ENCODE results near the gene RWDD4. TPM values are rescaled to one million over a fixed set of nuclear protein-coding genes. Genes with fewer than 3 reads are reported as not detected.

Gene RWDD4
- total and polyA plus RNA-seq, 9 of the 15 experiments (the other 6 are each of a cell fraction or from before 2014, with no cell fraction given): 8.4 to 32.5 (median 24.2) TPM

DNA sequence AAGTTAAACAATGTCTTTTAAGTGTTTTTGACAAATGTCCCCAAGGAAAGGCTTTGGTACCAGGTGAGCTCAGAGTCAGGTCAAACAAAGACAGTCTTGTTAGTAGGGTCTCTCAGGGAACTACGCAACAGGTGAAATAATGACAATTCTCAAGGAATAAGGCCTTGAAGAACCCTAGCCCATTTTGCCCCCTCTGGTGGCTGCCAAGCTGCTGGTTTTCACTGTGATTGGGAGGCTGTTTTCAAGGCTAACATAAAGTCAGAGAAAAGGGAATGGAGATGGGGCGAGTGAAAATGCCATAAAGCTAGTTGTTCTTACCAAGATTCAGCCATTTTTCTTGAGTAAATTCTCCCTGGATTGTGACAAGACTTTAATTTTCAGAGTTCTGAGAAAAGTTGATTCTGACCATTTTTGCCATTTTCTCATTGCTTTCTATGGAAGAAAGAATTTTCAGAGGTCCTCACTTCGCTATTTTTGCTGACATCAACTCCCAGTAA is 58.7 kb downstream of the RWDD4 start (continued):
- TF ChIP-seq, protein P1, sequence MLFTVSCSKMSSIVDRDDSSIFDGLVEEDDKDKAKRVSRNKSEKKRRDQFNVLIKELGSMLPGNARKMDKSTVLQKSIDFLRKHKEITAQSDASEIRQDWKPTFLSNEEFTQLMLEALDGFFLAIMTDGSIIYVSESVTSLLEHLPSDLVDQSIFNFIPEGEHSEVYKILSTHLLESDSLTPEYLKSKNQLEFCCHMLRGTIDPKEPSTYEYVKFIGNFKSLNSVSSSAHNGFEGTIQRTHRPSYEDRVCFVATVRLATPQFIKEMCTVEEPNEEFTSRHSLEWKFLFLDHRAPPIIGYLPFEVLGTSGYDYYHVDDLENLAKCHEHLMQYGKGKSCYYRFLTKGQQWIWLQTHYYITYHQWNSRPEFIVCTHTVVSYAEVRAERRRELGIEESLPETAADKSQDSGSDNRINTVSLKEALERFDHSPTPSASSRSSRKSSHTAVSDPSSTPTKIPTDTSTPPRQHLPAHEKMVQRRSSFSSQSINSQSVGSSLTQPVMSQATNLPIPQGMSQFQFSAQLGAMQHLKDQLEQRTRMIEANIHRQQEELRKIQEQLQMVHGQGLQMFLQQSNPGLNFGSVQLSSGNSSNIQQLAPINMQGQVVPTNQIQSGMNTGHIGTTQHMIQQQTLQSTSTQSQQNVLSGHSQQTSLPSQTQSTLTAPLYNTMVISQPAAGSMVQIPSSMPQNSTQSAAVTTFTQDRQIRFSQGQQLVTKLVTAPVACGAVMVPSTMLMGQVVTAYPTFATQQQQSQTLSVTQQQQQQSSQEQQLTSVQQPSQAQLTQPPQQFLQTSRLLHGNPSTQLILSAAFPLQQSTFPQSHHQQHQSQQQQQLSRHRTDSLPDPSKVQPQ (CRISPR knock-in tag; IDR thresholded peaks at IDR 0.05; ENCODE audit: borderline replicate concordance): no peak
- TF ChIP-seq SMC3 (conservative IDR thresholded peaks at IDR 0.05; ENCODE audit: insufficient read depth, low read depth, low read length) (peak; percentile 49; the same call in 1 of the 2 replicates), RFX1 (IDR thresholded peaks at IDR 0.05) (no peak), ZNF696 (CRISPR knock-in tag; conservative IDR thresholded peaks at IDR 0.05) (no peak), ARID1B (IDR thresholded peaks at IDR 0.05) (no peak), SAP30 (IDR thresholded peaks at IDR 0.05; ENCODE audit: borderline replicate concordance, insufficient read depth, low read depth, low read length, poor library complexity, severe bottlenecking) (no peak), HDAC1 (IDR thresholded peaks at IDR 0.05) (no peak), YY1 (IDR thresholded peaks at IDR 0.05; ENCODE audit: borderline replicate concordance in 1 of 3, control insufficient read depth in 1 of 3, extremely low read depth in 1 of 3, insufficient read depth in 3 of 3, insufficient read length in 1 of 3, insufficient replicate concordance in 2 of 3, low read depth in 1 of 3, low read length in 2 of 3) (no peak), FOXA3 (CRISPR knock-in tag; conservative IDR thresholded peaks at IDR 0.05 in 1 of 2, IDR thresholded peaks at IDR 0.05 in 1 of 2) (no peak)
- TF ChIP-seq, protein P2, sequence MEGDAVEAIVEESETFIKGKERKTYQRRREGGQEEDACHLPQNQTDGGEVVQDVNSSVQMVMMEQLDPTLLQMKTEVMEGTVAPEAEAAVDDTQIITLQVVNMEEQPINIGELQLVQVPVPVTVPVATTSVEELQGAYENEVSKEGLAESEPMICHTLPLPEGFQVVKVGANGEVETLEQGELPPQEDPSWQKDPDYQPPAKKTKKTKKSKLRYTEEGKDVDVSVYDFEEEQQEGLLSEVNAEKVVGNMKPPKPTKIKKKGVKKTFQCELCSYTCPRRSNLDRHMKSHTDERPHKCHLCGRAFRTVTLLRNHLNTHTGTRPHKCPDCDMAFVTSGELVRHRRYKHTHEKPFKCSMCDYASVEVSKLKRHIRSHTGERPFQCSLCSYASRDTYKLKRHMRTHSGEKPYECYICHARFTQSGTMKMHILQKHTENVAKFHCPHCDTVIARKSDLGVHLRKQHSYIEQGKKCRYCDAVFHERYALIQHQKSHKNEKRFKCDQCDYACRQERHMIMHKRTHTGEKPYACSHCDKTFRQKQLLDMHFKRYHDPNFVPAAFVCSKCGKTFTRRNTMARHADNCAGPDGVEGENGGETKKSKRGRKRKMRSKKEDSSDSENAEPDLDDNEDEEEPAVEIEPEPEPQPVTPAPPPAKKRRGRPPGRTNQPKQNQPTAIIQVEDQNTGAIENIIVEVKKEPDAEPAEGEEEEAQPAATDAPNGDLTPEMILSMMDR (IDR thresholded peaks at IDR 0.05 in 2 of 3, conservative IDR thresholded peaks at IDR 0.05 in 1 of 3; ENCODE audit: insufficient read depth in 2 of 3, low read depth in 1 of 3, low read length in 3 of 3): peak; percentile 45 to 59 (median 55)
- TF ChIP-seq, protein P3, sequence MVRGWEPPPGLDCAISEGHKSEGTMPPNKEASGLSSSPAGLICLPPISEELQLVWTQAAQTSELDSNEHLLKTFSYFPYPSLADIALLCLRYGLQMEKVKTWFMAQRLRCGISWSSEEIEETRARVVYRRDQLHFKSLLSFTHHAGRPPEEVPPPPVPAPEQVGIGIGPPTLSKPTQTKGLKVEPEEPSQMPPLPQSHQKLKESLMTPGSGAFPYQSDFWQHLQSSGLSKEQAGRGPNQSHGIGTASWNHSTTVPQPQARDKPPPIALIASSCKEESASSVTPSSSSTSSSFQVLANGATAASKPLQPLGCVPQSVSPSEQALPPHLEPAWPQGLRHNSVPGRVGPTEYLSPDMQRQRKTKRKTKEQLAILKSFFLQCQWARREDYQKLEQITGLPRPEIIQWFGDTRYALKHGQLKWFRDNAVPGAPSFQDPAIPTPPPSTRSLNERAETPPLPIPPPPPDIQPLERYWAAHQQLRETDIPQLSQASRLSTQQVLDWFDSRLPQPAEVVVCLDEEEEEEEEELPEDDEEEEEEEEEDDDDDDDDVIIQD (CRISPR knock-in tag; IDR thresholded peaks at IDR 0.05): no peak
- TF ChIP-seq, protein P4, sequence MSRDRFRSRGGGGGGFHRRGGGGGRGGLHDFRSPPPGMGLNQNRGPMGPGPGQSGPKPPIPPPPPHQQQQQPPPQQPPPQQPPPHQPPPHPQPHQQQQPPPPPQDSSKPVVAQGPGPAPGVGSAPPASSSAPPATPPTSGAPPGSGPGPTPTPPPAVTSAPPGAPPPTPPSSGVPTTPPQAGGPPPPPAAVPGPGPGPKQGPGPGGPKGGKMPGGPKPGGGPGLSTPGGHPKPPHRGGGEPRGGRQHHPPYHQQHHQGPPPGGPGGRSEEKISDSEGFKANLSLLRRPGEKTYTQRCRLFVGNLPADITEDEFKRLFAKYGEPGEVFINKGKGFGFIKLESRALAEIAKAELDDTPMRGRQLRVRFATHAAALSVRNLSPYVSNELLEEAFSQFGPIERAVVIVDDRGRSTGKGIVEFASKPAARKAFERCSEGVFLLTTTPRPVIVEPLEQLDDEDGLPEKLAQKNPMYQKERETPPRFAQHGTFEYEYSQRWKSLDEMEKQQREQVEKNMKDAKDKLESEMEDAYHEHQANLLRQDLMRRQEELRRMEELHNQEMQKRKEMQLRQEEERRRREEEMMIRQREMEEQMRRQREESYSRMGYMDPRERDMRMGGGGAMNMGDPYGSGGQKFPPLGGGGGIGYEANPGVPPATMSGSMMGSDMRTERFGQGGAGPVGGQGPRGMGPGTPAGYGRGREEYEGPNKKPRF (IDR thresholded peaks at IDR 0.05; ENCODE audit: low read depth, low read length): no peak
- TF ChIP-seq, protein P5, sequence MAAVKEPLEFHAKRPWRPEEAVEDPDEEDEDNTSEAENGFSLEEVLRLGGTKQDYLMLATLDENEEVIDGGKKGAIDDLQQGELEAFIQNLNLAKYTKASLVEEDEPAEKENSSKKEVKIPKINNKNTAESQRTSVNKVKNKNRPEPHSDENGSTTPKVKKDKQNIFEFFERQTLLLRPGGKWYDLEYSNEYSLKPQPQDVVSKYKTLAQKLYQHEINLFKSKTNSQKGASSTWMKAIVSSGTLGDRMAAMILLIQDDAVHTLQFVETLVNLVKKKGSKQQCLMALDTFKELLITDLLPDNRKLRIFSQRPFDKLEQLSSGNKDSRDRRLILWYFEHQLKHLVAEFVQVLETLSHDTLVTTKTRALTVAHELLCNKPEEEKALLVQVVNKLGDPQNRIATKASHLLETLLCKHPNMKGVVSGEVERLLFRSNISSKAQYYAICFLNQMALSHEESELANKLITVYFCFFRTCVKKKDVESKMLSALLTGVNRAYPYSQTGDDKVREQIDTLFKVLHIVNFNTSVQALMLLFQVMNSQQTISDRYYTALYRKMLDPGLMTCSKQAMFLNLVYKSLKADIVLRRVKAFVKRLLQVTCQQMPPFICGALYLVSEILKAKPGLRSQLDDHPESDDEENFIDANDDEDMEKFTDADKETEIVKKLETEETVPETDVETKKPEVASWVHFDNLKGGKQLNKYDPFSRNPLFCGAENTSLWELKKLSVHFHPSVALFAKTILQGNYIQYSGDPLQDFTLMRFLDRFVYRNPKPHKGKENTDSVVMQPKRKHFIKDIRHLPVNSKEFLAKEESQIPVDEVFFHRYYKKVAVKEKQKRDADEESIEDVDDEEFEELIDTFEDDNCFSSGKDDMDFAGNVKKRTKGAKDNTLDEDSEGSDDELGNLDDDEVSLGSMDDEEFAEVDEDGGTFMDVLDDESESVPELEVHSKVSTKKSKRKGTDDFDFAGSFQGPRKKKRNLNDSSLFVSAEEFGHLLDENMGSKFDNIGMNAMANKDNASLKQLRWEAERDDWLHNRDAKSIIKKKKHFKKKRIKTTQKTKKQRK (IDR thresholded peaks at IDR 0.05; ENCODE audit: borderline replicate concordance, low read depth, low read length): no peak
